ENCODE measurements around the gene POMP. TPM values are rescaled to one million over a fixed set of nuclear protein-coding genes. Genes with fewer than 3 reads are reported as not detected.

Gene POMP
- total and polyA plus RNA-seq, 2 donors (not counting 1 experiment from before 2014, with no cell fraction given): 67.7 to 149 TPM

- H3K4me3 ChIP-seq (replicated peaks in 1 of 4; ENCODE audit: control extremely low read depth in 1 of 4, insufficient read depth in 1 of 4, low read depth in 3 of 4, low read length in 4 of 4): no peak overlapping the region
- H3K27me3 ChIP-seq (ENCODE audit: control insufficient read depth, insufficient read depth, low read length): no peaks in the 10 kb centered on the region
- H3K4me1 ChIP-seq (ENCODE audit: control insufficient read depth, extremely low read depth, insufficient read depth, low read length): no peaks in the 10 kb centered on the region
- peak; percentile 4 to 12 for DNase-seq (ENCODE audit: low read depth in 2 of 2)
- H2AFZ ChIP-seq (ENCODE audit: low read length): no peak overlapping the region
- H3K27ac ChIP-seq (ENCODE audit: insufficient read depth, low read length): no peak overlapping the region
- no peak overlapping the region for H3K4me2 ChIP-seq (ENCODE audit: extremely low read depth, insufficient read depth, low read length)
- no peaks in the 10 kb centered on the region for H4K20me1 ChIP-seq (ENCODE audit: control insufficient read depth, extremely low read depth, insufficient read depth, low read length)
- H3K9me3 ChIP-seq (ENCODE audit: control insufficient read depth, insufficient read depth, low read depth, low read length): no peaks in the 10 kb centered on the region
- H3K79me2 ChIP-seq (ENCODE audit: control insufficient read depth, insufficient read depth, low read length): no peaks in the 10 kb centered on the region
- TF ChIP-seq, protein P1, sequence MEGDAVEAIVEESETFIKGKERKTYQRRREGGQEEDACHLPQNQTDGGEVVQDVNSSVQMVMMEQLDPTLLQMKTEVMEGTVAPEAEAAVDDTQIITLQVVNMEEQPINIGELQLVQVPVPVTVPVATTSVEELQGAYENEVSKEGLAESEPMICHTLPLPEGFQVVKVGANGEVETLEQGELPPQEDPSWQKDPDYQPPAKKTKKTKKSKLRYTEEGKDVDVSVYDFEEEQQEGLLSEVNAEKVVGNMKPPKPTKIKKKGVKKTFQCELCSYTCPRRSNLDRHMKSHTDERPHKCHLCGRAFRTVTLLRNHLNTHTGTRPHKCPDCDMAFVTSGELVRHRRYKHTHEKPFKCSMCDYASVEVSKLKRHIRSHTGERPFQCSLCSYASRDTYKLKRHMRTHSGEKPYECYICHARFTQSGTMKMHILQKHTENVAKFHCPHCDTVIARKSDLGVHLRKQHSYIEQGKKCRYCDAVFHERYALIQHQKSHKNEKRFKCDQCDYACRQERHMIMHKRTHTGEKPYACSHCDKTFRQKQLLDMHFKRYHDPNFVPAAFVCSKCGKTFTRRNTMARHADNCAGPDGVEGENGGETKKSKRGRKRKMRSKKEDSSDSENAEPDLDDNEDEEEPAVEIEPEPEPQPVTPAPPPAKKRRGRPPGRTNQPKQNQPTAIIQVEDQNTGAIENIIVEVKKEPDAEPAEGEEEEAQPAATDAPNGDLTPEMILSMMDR (conservative IDR thresholded peaks at IDR 0.05 in 1 of 2, IDR thresholded peaks at IDR 0.05 in 1 of 2; ENCODE audit: low read depth in 1 of 2, low read length in 2 of 2): no peak
- no peak for TF ChIP-seq EZH2 (IDR thresholded peaks at IDR 0.05; ENCODE audit: low read length, missing control alignments)
- H3K9ac ChIP-seq (ENCODE audit: insufficient read depth, low read length): no peak overlapping the region
- no peaks in the 10 kb centered on the region for H3K36me3 ChIP-seq (ENCODE audit: control insufficient read depth, insufficient read depth, low read length)
Measured at GRCh38 chr13:28610996-28611395, 47.9 kb upstream of the POMP start.

DNA sequence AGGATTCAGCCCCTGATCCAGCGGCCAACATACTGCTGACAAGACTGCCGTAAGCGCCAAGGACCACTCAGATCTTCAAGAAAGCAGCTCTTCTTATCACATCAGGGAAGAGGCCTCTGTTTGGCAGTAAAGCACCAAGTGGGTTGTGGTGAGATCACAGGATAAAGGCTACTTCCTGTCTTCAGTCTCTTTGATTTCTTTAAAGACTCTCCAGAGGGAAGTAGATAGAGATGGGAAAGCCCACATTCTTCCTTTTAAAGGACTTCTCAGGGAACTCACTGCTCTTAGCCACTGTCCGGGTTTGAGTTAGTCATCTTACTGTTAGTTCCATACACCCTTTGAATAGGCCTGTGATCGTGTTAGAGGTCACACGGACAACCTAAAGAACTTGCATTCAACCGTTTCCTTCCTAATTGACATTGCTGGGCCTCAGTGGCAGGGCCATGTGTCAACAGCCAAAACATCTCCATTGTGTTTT, 47.2 kb upstream of the POMP start:
- no peaks in the 10 kb centered on the region for H3K4me1 ChIP-seq (ENCODE audit: control insufficient read depth, extremely low read depth, insufficient read depth, low read length)
- no peaks in the 10 kb centered on the region for H3K79me2 ChIP-seq (ENCODE audit: control insufficient read depth, insufficient read depth, low read length)
- H3K27ac ChIP-seq (ENCODE audit: insufficient read depth, low read length): no peak overlapping the region
- H3K36me3 ChIP-seq (ENCODE audit: control insufficient read depth, insufficient read depth, low read length): no peaks in the 10 kb centered on the region
- no peaks in the 10 kb centered on the region for H3K9me3 ChIP-seq (ENCODE audit: control insufficient read depth, insufficient read depth, low read depth, low read length)
- no peak overlapping the region for H3K4me3 ChIP-seq (replicated peaks in 1 of 4; ENCODE audit: control extremely low read depth in 1 of 4, insufficient read depth in 1 of 4, low read depth in 3 of 4, low read length in 4 of 4)
- no peak overlapping the region for H2AFZ ChIP-seq (ENCODE audit: low read length)
- H3K27me3 ChIP-seq (ENCODE audit: control insufficient read depth, insufficient read depth, low read length): no peaks in the 10 kb centered on the region
- H4K20me1 ChIP-seq (ENCODE audit: control insufficient read depth, extremely low read depth, insufficient read depth, low read length): no peaks in the 10 kb centered on the region
- H3K4me2 ChIP-seq (ENCODE audit: extremely low read depth, insufficient read depth, low read length): no peak overlapping the region
- TF ChIP-seq, protein P1 (conservative IDR thresholded peaks at IDR 0.05 in 1 of 2, IDR thresholded peaks at IDR 0.05 in 1 of 2; ENCODE audit: low read depth in 1 of 2, low read length in 2 of 2): no peak
- no peak for TF ChIP-seq EZH2 (IDR thresholded peaks at IDR 0.05; ENCODE audit: low read length, missing control alignments)
- H3K9ac ChIP-seq (ENCODE audit: insufficient read depth, low read length): no peak overlapping the region
- DNase-seq (ENCODE audit: low read depth in 2 of 2): peak in 1 of 2 donors; percentile 3

- no peaks in the 10 kb centered on the region for H3K79me2 ChIP-seq (ENCODE audit: control insufficient read depth, insufficient read depth, low read length)
- no peak overlapping the region for H3K27ac ChIP-seq (ENCODE audit: insufficient read depth, low read length)
- H3K36me3 ChIP-seq (ENCODE audit: control insufficient read depth, insufficient read depth, low read length): no peaks in the 10 kb centered on the region
- H4K20me1 ChIP-seq (ENCODE audit: control insufficient read depth, extremely low read depth, insufficient read depth, low read length): no peaks in the 10 kb centered on the region
- H2AFZ ChIP-seq (ENCODE audit: low read length): no peak overlapping the region
- H3K27me3 ChIP-seq (ENCODE audit: control insufficient read depth, insufficient read depth, low read length): no peaks in the 10 kb centered on the region
- TF ChIP-seq, protein P1 (conservative IDR thresholded peaks at IDR 0.05 in 1 of 2, IDR thresholded peaks at IDR 0.05 in 1 of 2; ENCODE audit: low read depth in 1 of 2, low read length in 2 of 2): no peak
- DNase-seq (ENCODE audit: low read depth in 2 of 2): no peak
- H3K4me1 ChIP-seq (ENCODE audit: control insufficient read depth, extremely low read depth, insufficient read depth, low read length): no peaks in the 10 kb centered on the region
- no peaks in the 10 kb centered on the region for H3K9me3 ChIP-seq (ENCODE audit: control insufficient read depth, insufficient read depth, low read depth, low read length)
- H3K4me2 ChIP-seq (ENCODE audit: extremely low read depth, insufficient read depth, low read length): no peak overlapping the region
- H3K9ac ChIP-seq (ENCODE audit: insufficient read depth, low read length): no peak overlapping the region
- H3K4me3 ChIP-seq (replicated peaks in 1 of 4; ENCODE audit: control extremely low read depth in 1 of 4, insufficient read depth in 1 of 4, low read depth in 3 of 4, low read length in 4 of 4): no peak overlapping the region
Measured at GRCh38 chr13:28613562-28613961, 45.4 kb upstream of the POMP start.
